Right atrium auricular region (tissue), 2 donors: Measurements from ENCODE around the gene PRRX2. TPM values are rescaled to one million over a fixed set of nuclear protein-coding genes. Genes with fewer than 3 reads are reported as not detected.
A peak's percentile ranks its signal among the peaks of the same experiment; 100 is the strongest.

Source experiments
- DNase-seq: peaks from one replicate; pipeline ENCODE4 v3.0.0-alpha.2; 2019; ENCODE audit warnings: low spot score
- H3K27ac ChIP-seq, 2 donors: fragments of 200-600 bp; sonication (generic); 1 replicate in 1 of 2; 2 replicates in 1 of 2; pipeline ENCODE4 v1.5.1; 2016 to 2019
- H3K27me3 ChIP-seq, 2 donors: fragments of 200-600 bp; sonication (generic); one replicate each; pipeline versions ENCODE4 v1.5.1 to v1.6.0; 2017 to 2019
- H3K36me3 ChIP-seq: fragments of 200-600 bp; sonication (generic); one replicate; pipeline ENCODE4 v1.5.1; 2016
- H3K4me1 ChIP-seq, 2 donors: fragments of 200-600 bp; sonication (generic); one replicate each; pipeline versions ENCODE4 v1.5.1 to v1.6.0; 2017 to 2019
- H3K4me3 ChIP-seq, 2 donors: fragments of 200-600 bp; sonication (generic); 1 replicate in 1 of 2; 2 replicates in 1 of 2; pipeline ENCODE4 v1.5.1; 2017 to 2019; ENCODE audit warnings: mild to moderate bottlenecking in 1 of 2, moderate library complexity in 1 of 2
- H3K9me3 ChIP-seq, 2 donors: fragments of 200-600 bp; sonication (generic); one replicate each; pipeline ENCODE4 v1.5.1; 2019
- CTCF ChIP-seq, 2 donors: fragments of 200-600 bp; sonication (generic); IDR thresholded peaks; one replicate each; pipeline ENCODE4 v1.5.1; 2019; ENCODE audit warnings: antibody characterized with exemption in 2 of 2
- total RNA-seq, 2 donors: library from RNA; depleted of rRNA; stranded (reverse); fragments of >200 nt; gene quantifications; one replicate each; pipeline ENCODE4 v1.1.0, GENCODE V29; 2016

PRRX2 gene
- total RNA-seq, result 1 to 10 TPM; 1.1 to 6.9 TPM

DNA sequence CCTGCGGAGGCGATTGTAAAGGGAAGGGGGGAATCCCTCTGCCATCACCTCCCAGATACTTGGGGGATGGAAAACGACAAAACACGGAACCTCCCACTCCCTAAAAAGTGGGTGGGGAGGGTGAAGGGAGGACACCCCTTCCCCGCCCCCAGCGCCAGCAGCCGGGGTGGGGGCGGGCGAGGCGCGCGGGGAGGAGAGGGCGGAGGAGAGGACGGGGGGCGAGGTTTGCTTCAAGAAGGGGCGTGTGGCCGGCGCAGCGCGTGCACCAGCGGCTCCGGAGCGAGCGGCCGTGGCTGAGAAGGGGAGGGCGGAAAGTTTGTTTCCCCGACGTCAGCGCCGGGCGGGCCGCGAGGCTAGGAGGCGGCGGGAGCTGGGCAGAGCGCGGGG lies at the start of gene PRRX2:
PRRX2 (plus strand) TSS at position 259 of the 387 bp plus-strand sequence. CDS start 221 bp downstream, outside the sequence.
- H3K27ac ChIP-seq, result peak within 1 kb of the TSS; percentile 23 to 26

DNA sequence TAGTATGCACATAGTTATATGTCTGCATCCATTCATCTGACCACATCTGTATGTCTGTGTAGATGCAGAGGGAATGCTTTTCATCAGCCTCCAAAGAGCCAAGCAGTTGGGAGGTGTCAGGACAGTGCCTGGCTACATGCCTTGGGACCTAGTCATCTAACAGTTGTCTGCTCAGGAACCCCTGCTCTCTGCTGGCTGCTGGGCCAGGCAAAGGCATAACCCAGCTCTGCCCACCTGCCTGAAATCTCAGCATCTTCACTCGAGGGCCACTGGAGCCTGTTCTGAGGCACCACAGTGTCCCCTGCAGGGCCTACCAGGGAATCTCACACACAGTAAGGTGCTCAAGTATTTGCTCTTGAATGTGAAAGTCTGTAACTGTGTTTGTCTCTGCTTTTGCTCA lies 48.3 kb upstream of the PRRX2 start:
- no peak overlapping the region for H3K27ac ChIP-seq
- H3K4me1 ChIP-seq, result peaks cover 0 to 11% of the 10 kb centered on the region in 2 donors
- no peaks in the 10 kb centered on the region for H3K27me3 ChIP-seq
- no peaks in the 10 kb centered on the region for H3K36me3 ChIP-seq
- H3K4me3 ChIP-seq, result no peak overlapping the region
- no peak for DNase-seq
- no peaks in the 10 kb centered on the region for H3K9me3 ChIP-seq
- TF ChIP-seq CTCF (IDR thresholded peaks at IDR 0.05), result peak in 1 of 2 donors; percentile 30

More for the DNA sequence above, at the start of gene PRRX2:
- Histone ChIP-seq H3K27me3 (peaks cover 0 to 8% of the 10 kb centered on the region in 2 donors), H3K36me3 (no peaks in the 10 kb centered on the region), H3K4me1 (peaks cover 0 to 15% of the 10 kb centered on the region in 2 donors), H3K9me3 (no peaks in the 10 kb centered on the region), H3K4me3 (peak within 1 kb of the TSS; percentile 31 to 51)
- TF ChIP-seq CTCF (IDR thresholded peaks at IDR 0.05), result no peak
- DNase-seq, result peak; percentile 66

DNA sequence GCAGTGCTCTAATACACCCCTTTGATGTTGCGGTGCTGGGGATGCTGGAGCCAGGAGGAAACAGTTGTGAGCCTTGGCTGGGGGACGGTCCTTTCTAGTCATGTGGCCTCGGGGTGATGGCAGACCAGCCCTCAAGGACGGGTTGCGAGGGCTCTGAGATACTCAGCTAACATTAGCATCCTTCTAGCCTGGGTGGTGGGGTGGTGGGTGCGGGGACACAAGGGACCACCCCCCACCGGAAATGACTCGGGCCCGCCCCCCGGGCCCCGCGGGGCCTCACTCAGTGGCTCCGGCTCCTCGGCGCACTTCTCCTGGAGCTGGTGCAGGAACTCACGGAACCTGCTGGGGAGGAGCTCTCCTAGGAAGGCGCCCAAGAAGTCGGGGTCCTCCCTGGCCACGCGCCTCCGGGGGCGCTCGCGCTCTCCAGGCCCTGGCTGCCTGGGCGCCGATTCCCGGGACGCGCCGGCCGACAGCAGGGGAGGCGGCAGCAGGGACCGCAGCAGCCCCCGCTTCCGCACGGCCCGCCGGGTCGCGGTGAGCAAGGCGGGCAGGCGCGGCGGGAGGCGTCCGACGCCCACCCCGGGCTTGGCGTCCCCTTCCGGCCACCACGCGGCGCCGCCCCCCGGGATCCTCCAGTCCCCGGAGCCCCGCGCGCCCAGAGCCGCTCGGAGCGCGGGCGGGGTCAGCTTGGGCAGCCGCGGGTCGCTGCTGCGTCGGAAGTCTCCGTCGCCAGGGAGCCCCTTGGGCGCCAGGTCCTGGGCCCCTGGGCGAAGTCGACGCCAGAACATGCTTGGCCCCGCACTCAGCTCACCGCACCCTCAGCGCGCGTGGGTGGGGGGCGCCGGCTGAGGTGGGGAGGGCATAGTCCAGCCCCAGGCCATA lies 45.4 kb upstream of the PRRX2 start:
- Histone ChIP-seq H3K27ac (peak overlapping the region in 1 of 2 donors; percentile 12), H3K9me3 (no peaks in the 10 kb centered on the region), H3K27me3 (no peaks in the 10 kb centered on the region), H3K36me3 (no peaks in the 10 kb centered on the region), H3K4me1 (peaks cover 0 to 11% of the 10 kb centered on the region in 2 donors), H3K4me3 (peak overlapping the region; percentile 40 to 64)
- peak in 1 of 2 donors; percentile 22 for TF ChIP-seq CTCF (IDR thresholded peaks at IDR 0.05)
- no peak for DNase-seq

DNA sequence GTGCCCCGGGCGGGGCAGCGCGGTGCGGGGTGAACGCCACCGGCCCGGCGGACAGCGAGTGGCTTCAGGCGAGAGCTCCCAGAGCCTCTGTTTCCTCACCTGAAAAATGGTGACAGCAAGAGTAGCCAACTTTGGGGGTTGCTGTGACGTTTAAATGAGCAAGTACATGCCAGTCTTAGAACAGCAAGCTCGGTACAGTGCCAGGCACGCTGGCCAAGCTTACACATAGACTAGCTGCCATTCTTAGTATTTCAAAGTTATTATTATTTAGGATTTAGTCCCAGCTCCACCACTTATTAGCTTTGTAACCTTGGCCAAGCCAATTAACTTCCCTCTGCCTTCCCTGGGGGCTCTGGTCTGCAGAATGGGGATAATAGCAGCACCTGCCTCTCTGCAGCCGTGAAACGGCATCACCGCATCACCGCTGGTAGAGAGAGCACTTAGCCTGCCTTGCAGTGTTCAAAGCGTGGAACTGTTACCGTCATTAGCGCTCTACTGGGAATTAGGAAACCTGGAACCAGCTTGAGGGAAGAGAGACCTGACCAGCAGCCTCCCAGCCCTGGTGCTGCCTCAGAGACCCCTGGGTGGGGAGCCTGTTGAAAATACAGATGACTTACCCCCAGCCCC lies 44.7 kb upstream of the PRRX2 start, which contains the start of gene C9orf50:
C9orf50 (minus strand) TSS at position 433 of the 627 bp plus-strand sequence. CDS start 527 bp downstream, outside the sequence.
- peak within 1 kb of the TSS in 1 of 2 donors; percentile 12 for H3K27ac ChIP-seq
- no peaks in the 10 kb centered on the region for H3K36me3 ChIP-seq
- no peak for TF ChIP-seq CTCF (IDR thresholded peaks at IDR 0.05)
- peaks cover 0 to 11% of the 10 kb centered on the region in 2 donors for H3K4me1 ChIP-seq
- H3K4me3 ChIP-seq, result peak within 1 kb of the TSS; percentile 40 to 64
- no peak for DNase-seq
- no peaks in the 10 kb centered on the region for H3K9me3 ChIP-seq
- H3K27me3 ChIP-seq, result no peaks in the 10 kb centered on the region

DNA sequence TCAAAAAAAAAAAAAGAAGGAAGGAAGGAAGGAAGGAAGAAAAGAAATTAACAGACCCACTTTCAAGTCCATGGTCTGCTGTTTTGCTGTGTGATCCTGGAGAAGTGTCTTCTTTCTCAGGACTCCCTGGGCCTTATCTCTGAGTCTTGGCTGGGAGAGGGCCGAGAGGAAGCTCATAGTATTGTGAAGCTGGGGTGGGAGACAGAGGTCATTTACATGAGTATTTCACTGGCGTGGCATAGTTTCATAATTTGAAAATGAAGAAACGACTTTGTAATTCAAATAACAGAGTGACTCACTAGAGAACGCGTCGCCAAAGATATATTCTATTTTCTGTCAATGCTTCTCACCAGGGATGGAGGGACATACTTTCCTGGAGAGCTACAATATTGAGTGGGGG lies 42.1 kb upstream of the PRRX2 start:
- H3K4me1 ChIP-seq, result peaks cover 0 to 28% of the 10 kb centered on the region in 2 donors
- DNase-seq, result no peak
- H3K27me3 ChIP-seq, result no peaks in the 10 kb centered on the region
- no peak overlapping the region for H3K27ac ChIP-seq
- no peaks in the 10 kb centered on the region for H3K9me3 ChIP-seq
- TF ChIP-seq CTCF (IDR thresholded peaks at IDR 0.05), result no peak
- H3K4me3 ChIP-seq, result no peak overlapping the region
- H3K36me3 ChIP-seq, result no peaks in the 10 kb centered on the region
